GM21619 (cell line): ENCODE measurements around the gene ATP10D.
"Not testable (repeated sequence)": the region's sequence is repeated elsewhere in the genome, so short reads cannot be mapped to it uniquely, and the experiment has no call there.

Source experiments
- ATAC-seq: cut with Tn5 transposase; IDR thresholded peaks from one replicate; pipeline ENCODE4 v1.9.1; 2021; ENCODE audit not compliant: unreplicated experiment

The ATP10D gene

GRCh38 chr4:47533689-47534347 is 48.7 kb downstream of the ATP10D start:
- ATAC-seq: no peak

GRCh38 chr4:47534772-47535171 is 49.7 kb downstream of the ATP10D start:
- ATAC-seq: no peak

GRCh38 chr4:47535567-47536147 is 50.6 kb downstream of the ATP10D start:
- no peak for ATAC-seq

GRCh38 chr4:47536966-47537365 is 51.9 kb downstream of the ATP10D start:
- ATAC-seq: no peak

GRCh38 chr4:47538111-47538824 is 53.2 kb downstream of the ATP10D start:
- ATAC-seq: no peak

GRCh38 chr4:47538825-47539154 is 53.7 kb downstream of the ATP10D start:
- no peak for ATAC-seq

GRCh38 chr4:47542640-47543039 is 57.6 kb downstream of the ATP10D start:
- not testable (repeated sequence) for ATAC-seq

- no peak for ATAC-seq
Observed at GRCh38 chr4:47543331-47543730, 58.3 kb downstream of the ATP10D start.

GRCh38 chr4:47550357-47550756 is 65.3 kb downstream of the ATP10D start:
- ATAC-seq: not testable (repeated sequence)

- ATAC-seq: no peak
Observed at GRCh38 chr4:47550899-47551548, 65.9 kb downstream of the ATP10D start.

GRCh38 chr4:47551682-47552081 is 66.6 kb downstream of the ATP10D start:
- no peak for ATAC-seq

GRCh38 chr4:47553329-47554125 is 68.5 kb downstream of the ATP10D start:
- no peak for ATAC-seq

- not testable (repeated sequence) for ATAC-seq
Observed at GRCh38 chr4:47555920-47556319, 70.8 kb downstream of the ATP10D start.

- ATAC-seq: no peak
Observed at GRCh38 chr4:47557255-47557654, 72.2 kb downstream of the ATP10D start.

GRCh38 chr4:47560682-47561081 is 75.6 kb downstream of the ATP10D start:
- no peak for ATAC-seq

- ATAC-seq: no peak
Observed at GRCh38 chr4:47561331-47561730, 76.3 kb downstream of the ATP10D start.

GRCh38 chr4:47562297-47562696 is 77.2 kb downstream of the ATP10D start:
- no peak for ATAC-seq

- ATAC-seq: no peak
Observed at GRCh38 chr4:47566566-47566965, 81.5 kb downstream of the ATP10D start.

- ATAC-seq: no peak
Observed at GRCh38 chr4:47566969-47567368, 81.9 kb downstream of the ATP10D start.

GRCh38 chr4:47567511-47567910 is 82.4 kb downstream of the ATP10D start:
- no peak for ATAC-seq

- ATAC-seq: no peak
Observed at GRCh38 chr4:47570816-47571215, 85.7 kb downstream of the ATP10D start.
